Measurements from ENCODE around the gene MAP3K4.

MAP3K4 gene

DNA sequence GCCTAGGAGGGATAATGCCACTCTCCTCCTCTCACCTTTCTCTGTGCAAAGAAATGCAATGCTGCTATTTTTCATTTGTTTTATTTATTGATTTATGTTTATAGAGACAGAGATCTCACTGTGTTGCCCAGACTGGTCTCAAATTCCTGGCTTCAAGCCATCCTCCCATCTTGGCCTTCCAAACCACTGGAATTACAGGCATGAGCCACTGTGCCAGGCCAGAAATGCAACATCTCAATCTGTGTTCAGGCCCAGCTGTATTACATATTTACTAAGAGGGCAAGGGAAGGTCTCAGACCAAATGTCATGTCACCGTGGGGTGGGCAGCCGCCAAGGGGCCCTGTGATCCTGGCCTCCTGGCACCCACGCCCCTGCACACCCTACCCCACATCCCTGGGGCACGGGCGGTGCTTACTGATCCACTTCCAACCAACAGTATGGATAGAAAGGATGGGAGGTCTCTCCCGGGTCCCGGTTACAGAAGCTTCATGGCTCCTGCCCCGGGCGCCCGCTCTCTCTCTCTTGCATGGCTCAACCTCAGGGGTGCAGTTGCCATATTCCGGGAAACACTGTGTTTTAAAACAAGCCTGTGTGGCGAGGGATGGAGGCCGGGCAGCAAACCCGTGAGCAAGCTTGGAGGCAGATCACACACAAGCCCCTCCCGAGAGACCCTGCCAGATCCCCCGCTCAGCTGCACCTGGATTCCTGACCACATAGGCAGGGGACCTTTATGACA lies 170.5 kb downstream of the MAP3K4 start:
- peaks cover 83% of the 10 kb centered on the region for H3K36me3 ChIP-seq (ENCODE audit: insufficient read depth, low read depth, low read length)

DNA sequence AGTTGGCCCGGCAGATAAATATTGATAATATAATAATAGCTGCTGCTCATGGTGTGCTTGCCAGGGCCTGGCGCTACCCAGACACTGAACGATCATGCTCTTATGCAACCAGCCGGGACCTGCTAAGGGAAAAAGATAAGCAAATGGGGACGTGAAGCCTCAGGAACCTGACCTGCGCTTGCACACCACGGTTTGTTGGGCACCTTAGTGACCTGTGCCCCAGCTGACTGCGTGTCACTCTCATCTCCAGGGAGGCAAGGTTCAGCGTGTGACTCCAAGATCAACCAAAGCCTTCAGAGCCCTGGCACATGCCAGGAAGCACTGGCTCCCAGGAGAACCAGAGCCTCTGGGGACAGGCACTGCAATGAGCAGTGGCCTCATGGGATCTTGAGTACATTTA lies 171.2 kb downstream of the MAP3K4 start:
- Histone ChIP-seq H3K36me3 (ENCODE audit: insufficient read depth, low read depth, low read length) (peaks cover 76% of the 10 kb centered on the region), H3K27ac (ENCODE audit: low read length) (no peak overlapping the region), H3K4me3 (ENCODE audit: low read length) (no peak overlapping the region), H3K4me1 (ENCODE audit: insufficient read depth, low read length) (peaks cover 13% of the 10 kb centered on the region; the same call in 1 of the 2 replicates), H3K9me3 (ENCODE audit: insufficient read depth, low read depth, low read length) (no peaks in the 10 kb centered on the region), H3K9ac (ENCODE audit: low read depth, low read length) (no peak overlapping the region), H3K27me3 (ENCODE audit: insufficient read depth, low read length) (no peaks in the 10 kb centered on the region)

More for the DNA sequence above, 170.5 kb downstream of the MAP3K4 start:
- Histone ChIP-seq H3K9me3 (ENCODE audit: insufficient read depth, low read depth, low read length) (peaks cover 3% of the 10 kb centered on the region; the same call in 1 of the 2 replicates), H3K9ac (ENCODE audit: low read depth, low read length) (no peak overlapping the region), H3K4me3 (ENCODE audit: low read length) (no peak overlapping the region), H3K27me3 (ENCODE audit: insufficient read depth, low read length) (no peaks in the 10 kb centered on the region), H3K27ac (ENCODE audit: low read length) (no peak overlapping the region), H3K4me1 (ENCODE audit: insufficient read depth, low read length) (peaks cover 11% of the 10 kb centered on the region; the same call in 1 of the 2 replicates)

DNA sequence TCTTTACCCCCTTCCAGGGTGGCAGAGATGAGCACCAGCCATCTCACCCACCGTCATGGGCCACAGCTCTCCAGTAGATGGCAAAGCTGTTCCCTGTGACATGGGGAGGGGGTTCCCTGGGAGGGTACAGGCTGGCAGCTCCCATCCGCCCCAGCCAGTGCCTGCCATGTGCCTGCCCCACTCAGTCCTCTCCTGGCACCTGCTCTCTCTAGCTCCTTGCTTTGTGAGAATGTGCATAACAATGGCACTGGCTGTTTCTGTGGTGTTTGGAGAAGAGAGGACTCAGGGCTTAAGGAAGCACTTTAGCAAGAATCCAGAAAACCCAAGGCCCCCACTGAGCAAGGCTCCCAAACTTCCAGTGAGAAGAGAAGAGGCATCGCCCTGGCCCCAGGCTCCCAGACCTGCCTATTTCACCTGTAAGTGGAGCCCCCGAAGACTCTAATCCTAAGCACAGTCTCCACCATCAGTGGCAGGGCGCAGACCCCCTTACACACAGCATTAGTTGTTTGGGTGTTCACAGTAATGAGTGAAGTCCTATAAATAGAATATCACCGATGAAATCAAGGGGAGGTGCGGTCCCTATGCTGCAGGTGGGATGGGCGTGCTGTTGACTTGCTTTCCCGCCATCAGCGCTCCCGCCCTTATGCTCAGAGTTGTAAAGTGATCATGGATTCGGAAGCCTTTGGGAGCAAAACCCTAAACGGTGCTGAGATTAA lies 172.1 kb downstream of the MAP3K4 start:
- Histone ChIP-seq H3K27ac (ENCODE audit: low read length) (no peak overlapping the region), H3K4me3 (ENCODE audit: low read length) (no peak overlapping the region), H3K9me3 (ENCODE audit: insufficient read depth, low read depth, low read length) (no peaks in the 10 kb centered on the region), H3K36me3 (ENCODE audit: insufficient read depth, low read depth, low read length) (peaks cover 67% of the 10 kb centered on the region), H3K27me3 (ENCODE audit: insufficient read depth, low read length) (no peaks in the 10 kb centered on the region), H3K4me1 (ENCODE audit: insufficient read depth, low read length) (peaks cover 22% of the 10 kb centered on the region; the same call in 1 of the 2 replicates), H3K9ac (ENCODE audit: low read depth, low read length) (0 out of 2 replicates have a peak overlapping the region, but pooled peaks have one; percentile 10)

DNA sequence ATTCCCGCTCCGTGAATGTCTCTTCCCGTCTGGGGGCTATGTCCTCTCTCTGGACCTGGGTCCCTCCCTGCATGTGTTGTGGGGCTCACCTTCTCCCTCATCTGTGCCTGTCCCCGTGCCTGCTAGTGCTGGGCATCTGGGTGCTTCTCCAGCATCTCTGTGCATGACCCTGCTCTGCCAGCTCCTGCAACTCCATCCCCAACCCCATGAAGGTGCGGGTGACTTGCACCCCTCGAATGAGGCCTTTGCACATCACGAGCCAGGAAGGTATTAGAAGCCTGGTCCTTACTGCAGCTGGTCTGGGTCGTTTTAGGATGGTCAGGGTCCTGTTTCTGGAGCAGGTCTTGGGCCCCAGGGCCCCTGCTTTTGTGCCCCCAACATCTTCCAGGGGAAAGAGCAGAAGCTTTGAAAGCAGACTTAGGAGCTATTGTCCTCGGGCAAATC lies 172.6 kb downstream of the MAP3K4 start:
- Histone ChIP-seq H3K4me1 (ENCODE audit: insufficient read depth, low read length) (peaks cover 27% of the 10 kb centered on the region; the same call in 1 of the 2 replicates), H3K27me3 (ENCODE audit: insufficient read depth, low read length) (no peaks in the 10 kb centered on the region), H3K9ac (ENCODE audit: low read depth, low read length) (0 out of 2 replicates have a peak overlapping the region, but pooled peaks have one; percentile 10), H3K4me3 (ENCODE audit: low read length) (no peak overlapping the region), H3K27ac (ENCODE audit: low read length) (no peak overlapping the region), H3K36me3 (ENCODE audit: insufficient read depth, low read depth, low read length) (peaks cover 64% of the 10 kb centered on the region), H3K9me3 (ENCODE audit: insufficient read depth, low read depth, low read length) (no peaks in the 10 kb centered on the region)

DNA sequence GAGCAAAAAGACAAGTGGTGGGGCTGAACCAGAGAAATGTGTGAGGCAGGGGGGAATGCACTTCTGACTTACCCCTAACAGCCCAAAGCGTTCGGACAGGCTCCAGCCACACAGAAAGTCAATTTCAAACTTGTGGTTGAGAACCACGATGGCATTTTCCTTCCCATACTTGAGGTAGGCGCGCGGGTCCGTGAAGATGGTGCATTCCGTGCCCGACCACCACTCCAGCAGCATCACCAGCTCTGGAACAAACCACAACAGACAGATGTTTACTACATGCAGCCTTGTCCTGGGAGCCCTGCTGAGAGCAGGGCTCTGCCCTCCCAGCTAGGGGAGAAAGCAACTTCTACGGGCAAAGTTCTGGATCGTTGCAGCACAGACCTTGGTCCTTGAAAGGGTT lies 174.6 kb downstream of the MAP3K4 start:
- H3K4me1 ChIP-seq (ENCODE audit: insufficient read depth, low read length): peaks cover 33% of the 10 kb centered on the region; the same call in 1 of the 2 replicates
- H3K9me3 ChIP-seq (ENCODE audit: insufficient read depth, low read depth, low read length): no peaks in the 10 kb centered on the region
- H3K4me3 ChIP-seq (ENCODE audit: low read length): no peak overlapping the region
- peaks cover 49% of the 10 kb centered on the region for H3K36me3 ChIP-seq (ENCODE audit: insufficient read depth, low read depth, low read length)
- H3K9ac ChIP-seq (ENCODE audit: low read depth, low read length): no peak overlapping the region
- no peaks in the 10 kb centered on the region for H3K27me3 ChIP-seq (ENCODE audit: insufficient read depth, low read length)
- peak overlapping the region; percentile 51 for H3K27ac ChIP-seq (ENCODE audit: low read length)

DNA sequence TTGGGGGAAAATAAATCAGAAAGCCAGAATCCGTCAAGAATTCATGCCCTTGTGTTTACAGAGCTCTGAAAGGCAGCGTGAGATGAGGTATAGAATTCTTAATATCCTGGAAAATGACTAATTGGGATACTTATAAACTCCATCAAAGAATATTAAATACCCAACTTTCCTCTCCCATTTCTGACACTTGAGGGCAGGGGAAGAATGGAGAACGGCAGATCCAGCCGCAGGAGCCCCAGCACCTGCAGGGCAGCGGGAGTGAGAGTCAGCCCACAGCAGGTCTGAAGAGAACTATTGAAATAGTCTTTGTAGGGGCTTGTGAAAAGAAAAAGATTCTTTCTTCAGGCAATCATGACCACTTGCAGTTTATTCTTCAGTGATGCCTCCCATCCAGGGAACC lies 175.1 kb downstream of the MAP3K4 start:
- Histone ChIP-seq H3K27ac (ENCODE audit: low read length) (peak overlapping the region; percentile 51), H3K9ac (ENCODE audit: low read depth, low read length) (no peak overlapping the region), H3K4me1 (ENCODE audit: insufficient read depth, low read length) (peaks cover 33% of the 10 kb centered on the region; the same call in 1 of the 2 replicates), H3K4me3 (ENCODE audit: low read length) (no peak overlapping the region), H3K9me3 (ENCODE audit: insufficient read depth, low read depth, low read length) (no peaks in the 10 kb centered on the region), H3K27me3 (ENCODE audit: insufficient read depth, low read length) (no peaks in the 10 kb centered on the region), H3K36me3 (ENCODE audit: insufficient read depth, low read depth, low read length) (peaks cover 44% of the 10 kb centered on the region)
